ENCODE data around the gene TBX20. TPM values are rescaled to one million over a fixed set of nuclear protein-coding genes. Genes with fewer than 3 reads are reported as not detected.

Gene TBX20
- total RNA-seq, 4 donors from 2014 or later, result not detected

DNA sequence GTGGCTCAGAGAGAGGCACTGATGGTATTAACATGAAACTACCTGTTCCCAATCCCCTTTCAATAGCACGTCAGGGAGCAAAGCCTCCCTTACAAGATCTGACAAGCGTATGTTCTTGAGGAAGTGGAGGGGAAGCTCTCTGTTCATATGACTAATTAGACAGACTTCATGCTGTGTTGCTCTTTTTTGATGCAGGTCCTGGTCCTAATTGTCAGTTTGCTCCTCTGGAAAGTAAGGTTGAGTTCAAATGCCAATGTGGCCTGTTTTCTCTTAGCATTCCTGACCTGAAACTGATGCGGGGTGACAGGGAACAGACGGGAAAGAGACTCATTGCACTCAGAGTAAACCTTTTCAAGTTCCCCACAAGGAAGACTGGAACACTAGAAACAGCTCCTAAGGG lies 27.0 kb upstream of the TBX20 start:
- no peak for TF ChIP-seq EP300 (IDR thresholded peaks at IDR 0.05)
- H3K4me3 ChIP-seq, result no peak overlapping the region
- H3K27me3 ChIP-seq, result peaks cover 6% of the 10 kb centered on the region
- H3K4me1 ChIP-seq, result no peaks in the 10 kb centered on the region
- H3K9me3 ChIP-seq, result no peaks in the 10 kb centered on the region
- WGBS, result 44% methylated on average over 4 of the region's 4 CpGs
- H3K36me3 ChIP-seq, result no peaks in the 10 kb centered on the region
- DNase-seq (ENCODE audit: low spot score in 2 of 2), result no peak
- no peak overlapping the region for H3K27ac ChIP-seq

DNA sequence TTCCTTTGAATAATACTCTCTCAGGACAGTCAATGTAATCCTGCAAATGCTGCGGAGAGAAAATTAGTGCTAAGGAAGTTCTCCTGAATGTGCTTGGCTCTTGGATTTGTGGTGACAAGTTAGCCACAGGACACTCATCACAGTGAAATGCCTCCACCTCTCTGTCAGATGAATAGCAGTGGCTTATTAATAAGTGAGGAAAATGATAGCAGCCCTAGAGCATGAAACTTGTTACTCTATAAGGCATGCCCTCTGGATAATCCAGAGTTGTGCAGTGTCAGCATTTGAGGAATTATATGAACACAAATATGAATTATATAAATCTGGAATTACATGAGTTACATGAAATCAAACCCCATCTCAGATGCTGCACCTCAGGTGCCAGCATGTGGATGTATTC lies 23.5 kb upstream of the TBX20 start:
- H3K27me3 ChIP-seq, result peaks cover 13% of the 10 kb centered on the region
- H3K36me3 ChIP-seq, result no peaks in the 10 kb centered on the region
- no peaks in the 10 kb centered on the region for H3K4me1 ChIP-seq
- H3K9me3 ChIP-seq, result no peaks in the 10 kb centered on the region
- H3K4me3 ChIP-seq, result no peak overlapping the region
- WGBS, result 100% methylated on average over 1 of the region's 1 CpG
- no peak overlapping the region for H3K27ac ChIP-seq
- TF ChIP-seq EP300 (IDR thresholded peaks at IDR 0.05) (no peak), POLR2A (IDR thresholded peaks at IDR 0.05) (no peak), POLR2AphosphoS5 (IDR thresholded peaks at IDR 0.05) (no peak)
- TF ChIP-seq, protein P1, sequence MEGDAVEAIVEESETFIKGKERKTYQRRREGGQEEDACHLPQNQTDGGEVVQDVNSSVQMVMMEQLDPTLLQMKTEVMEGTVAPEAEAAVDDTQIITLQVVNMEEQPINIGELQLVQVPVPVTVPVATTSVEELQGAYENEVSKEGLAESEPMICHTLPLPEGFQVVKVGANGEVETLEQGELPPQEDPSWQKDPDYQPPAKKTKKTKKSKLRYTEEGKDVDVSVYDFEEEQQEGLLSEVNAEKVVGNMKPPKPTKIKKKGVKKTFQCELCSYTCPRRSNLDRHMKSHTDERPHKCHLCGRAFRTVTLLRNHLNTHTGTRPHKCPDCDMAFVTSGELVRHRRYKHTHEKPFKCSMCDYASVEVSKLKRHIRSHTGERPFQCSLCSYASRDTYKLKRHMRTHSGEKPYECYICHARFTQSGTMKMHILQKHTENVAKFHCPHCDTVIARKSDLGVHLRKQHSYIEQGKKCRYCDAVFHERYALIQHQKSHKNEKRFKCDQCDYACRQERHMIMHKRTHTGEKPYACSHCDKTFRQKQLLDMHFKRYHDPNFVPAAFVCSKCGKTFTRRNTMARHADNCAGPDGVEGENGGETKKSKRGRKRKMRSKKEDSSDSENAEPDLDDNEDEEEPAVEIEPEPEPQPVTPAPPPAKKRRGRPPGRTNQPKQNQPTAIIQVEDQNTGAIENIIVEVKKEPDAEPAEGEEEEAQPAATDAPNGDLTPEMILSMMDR (IDR thresholded peaks at IDR 0.05), result no peak
- DNase-seq (ENCODE audit: low spot score in 2 of 2), result no peak

DNA sequence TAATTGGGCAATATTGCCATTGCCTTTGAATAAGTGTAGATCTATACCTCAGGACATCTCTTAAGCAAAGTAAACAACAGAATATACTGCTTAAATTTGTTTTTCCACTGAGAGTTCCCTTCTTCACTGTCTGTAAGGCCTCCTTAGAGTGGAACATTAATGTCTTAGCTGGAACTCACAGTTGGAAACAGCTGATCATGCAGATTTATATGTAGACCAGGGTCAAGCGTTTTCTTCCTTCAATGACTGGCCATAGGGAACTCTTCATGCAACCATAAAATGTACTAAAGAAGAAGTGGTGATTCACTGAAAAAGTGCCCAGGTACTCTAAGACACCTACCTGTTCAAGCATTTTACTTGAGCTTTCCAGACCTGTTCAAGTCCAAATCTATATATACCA lies 18.3 kb upstream of the TBX20 start:
- TF ChIP-seq POLR2AphosphoS5 (IDR thresholded peaks at IDR 0.05) (no peak), POLR2A (IDR thresholded peaks at IDR 0.05) (no peak), EP300 (IDR thresholded peaks at IDR 0.05) (no peak)
- TF ChIP-seq, protein P1 (IDR thresholded peaks at IDR 0.05), result no peak
- 83% methylated on average over 1 of the region's 1 CpG for WGBS

DNA sequence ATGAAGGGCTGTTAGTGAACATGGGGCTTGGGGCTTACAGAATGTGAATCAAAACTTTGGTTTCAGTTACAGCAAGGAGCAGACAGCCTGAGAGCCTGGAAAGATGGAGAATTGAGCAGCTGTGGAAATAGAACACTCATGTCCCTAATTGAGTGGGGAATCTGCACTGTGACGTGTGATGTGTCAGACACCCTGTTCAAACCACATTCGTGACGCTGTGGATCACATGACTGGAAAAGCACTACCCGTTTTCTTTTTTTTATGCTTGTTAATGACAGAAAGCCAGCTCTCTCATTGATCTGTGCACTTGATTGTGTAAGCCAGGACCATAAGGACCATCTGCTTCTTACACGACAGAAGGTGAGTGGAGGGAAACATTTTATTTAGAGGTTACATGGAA lies 15.1 kb upstream of the TBX20 start:
- WGBS, result 54% methylated on average over 5 of the region's 5 CpGs
- no peak for DNase-seq (ENCODE audit: low spot score in 2 of 2)
- peaks cover 37% of the 10 kb centered on the region for H3K27me3 ChIP-seq
- H3K9me3 ChIP-seq, result no peaks in the 10 kb centered on the region
- TF ChIP-seq POLR2AphosphoS5 (IDR thresholded peaks at IDR 0.05) (no peak), EP300 (IDR thresholded peaks at IDR 0.05) (no peak), POLR2A (IDR thresholded peaks at IDR 0.05) (no peak)
- TF ChIP-seq, protein P1 (IDR thresholded peaks at IDR 0.05), result no peak
- H3K27ac ChIP-seq, result no peak overlapping the region
- H3K4me3 ChIP-seq, result no peak overlapping the region
- H3K36me3 ChIP-seq, result no peaks in the 10 kb centered on the region
- no peaks in the 10 kb centered on the region for H3K4me1 ChIP-seq

More for the DNA sequence above, 18.3 kb upstream of the TBX20 start:
- H3K27ac ChIP-seq, result no peak overlapping the region
- H3K9me3 ChIP-seq, result no peaks in the 10 kb centered on the region
- no peaks in the 10 kb centered on the region for H3K36me3 ChIP-seq
- DNase-seq (ENCODE audit: low spot score in 2 of 2), result no peak
- H3K4me3 ChIP-seq, result no peak overlapping the region
- H3K27me3 ChIP-seq, result peaks cover 23% of the 10 kb centered on the region
- no peaks in the 10 kb centered on the region for H3K4me1 ChIP-seq

DNA sequence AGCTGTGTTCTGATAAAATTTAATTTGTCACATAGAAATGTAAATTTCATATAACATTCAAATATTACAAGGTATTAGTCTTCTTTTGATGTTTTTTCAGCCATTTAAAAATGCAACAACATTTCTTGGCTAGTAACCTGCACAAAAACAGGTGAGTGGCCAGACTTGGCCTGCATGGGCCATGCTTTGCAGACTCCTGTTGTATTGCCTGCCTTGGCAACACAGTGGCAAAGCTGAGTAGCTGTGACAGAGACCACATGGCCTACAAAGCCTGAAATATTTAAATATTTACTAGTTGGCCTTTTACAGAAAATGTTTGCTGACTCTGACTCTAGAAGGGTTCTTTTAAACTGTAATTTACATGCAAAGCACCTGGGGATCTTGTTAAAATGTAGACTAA lies 13.5 kb upstream of the TBX20 start:
- Histone ChIP-seq H3K27me3 (peaks cover 46% of the 10 kb centered on the region), H3K27ac (no peak overlapping the region), H3K4me1 (no peaks in the 10 kb centered on the region), H3K9me3 (no peaks in the 10 kb centered on the region), H3K36me3 (no peaks in the 10 kb centered on the region), H3K4me3 (no peak overlapping the region)
- no peak for DNase-seq (ENCODE audit: low spot score in 2 of 2)
- TF ChIP-seq POLR2A (IDR thresholded peaks at IDR 0.05), result no peak
- TF ChIP-seq EP300 (IDR thresholded peaks at IDR 0.05), result no peak
- TF ChIP-seq POLR2AphosphoS5 (IDR thresholded peaks at IDR 0.05), result no peak
- TF ChIP-seq, protein P1 (IDR thresholded peaks at IDR 0.05), result no peak

DNA sequence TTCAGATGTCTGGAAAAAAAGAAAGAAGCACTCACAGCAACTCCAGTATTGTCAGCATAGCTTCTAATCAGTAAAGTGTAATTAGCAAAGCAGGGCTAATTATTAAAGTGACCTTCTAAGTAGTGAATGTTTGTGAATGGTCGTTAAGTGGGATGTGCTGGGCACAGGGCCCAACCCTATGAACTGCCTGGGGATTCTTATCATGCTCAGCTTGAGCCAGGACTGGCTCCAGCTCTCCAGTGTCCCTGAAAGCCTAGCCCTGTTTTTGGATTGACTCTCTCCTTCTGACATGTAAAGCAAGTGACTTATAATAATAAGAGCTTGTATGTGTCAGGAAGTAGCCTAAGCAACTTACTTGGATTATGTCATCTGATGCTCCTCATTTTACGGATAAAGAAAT lies 9.5 kb upstream of the TBX20 start:
- TF ChIP-seq, protein P1 (IDR thresholded peaks at IDR 0.05), result no peak
- no peak for TF ChIP-seq POLR2AphosphoS5 (IDR thresholded peaks at IDR 0.05)
- no peak for TF ChIP-seq EP300 (IDR thresholded peaks at IDR 0.05)
- TF ChIP-seq POLR2A (IDR thresholded peaks at IDR 0.05), result no peak
- no peak overlapping the region for H3K4me3 ChIP-seq
- 51% methylated on average over 2 of the region's 2 CpGs for WGBS
- H3K27ac ChIP-seq, result no peak overlapping the region
- no peaks in the 10 kb centered on the region for H3K9me3 ChIP-seq
- no peak for DNase-seq (ENCODE audit: low spot score in 2 of 2)
- H3K36me3 ChIP-seq, result no peaks in the 10 kb centered on the region
- peaks cover 15% of the 10 kb centered on the region for H3K4me1 ChIP-seq
- H3K27me3 ChIP-seq, result peaks cover 76% of the 10 kb centered on the region
